LNCaP clone FGC (cell line): ENCODE results near the gene TEX55.

Experiments
- DNase-seq: peaks from one replicate; pipeline ENCODE4 v3.0.0-alpha.2; 2011; ENCODE audit warnings: low read depth
- H3K4me3 ChIP-seq: 2 replicates; pipeline ENCODE4 v1.5.1; 2011; ENCODE audit warnings: mild to moderate bottlenecking, low read depth, low read length, control low read depth
- TF ChIP-seq, protein P1 (sequence below): IDR thresholded peaks from 2 replicates; pipeline ENCODE4 v1.5.1; 2012; ENCODE audit warnings: mild to moderate bottlenecking; ENCODE audit not compliant: control insufficient read depth, insufficient read depth; ENCODE audit errors: extremely low read depth

Gene TEX55

DNA sequence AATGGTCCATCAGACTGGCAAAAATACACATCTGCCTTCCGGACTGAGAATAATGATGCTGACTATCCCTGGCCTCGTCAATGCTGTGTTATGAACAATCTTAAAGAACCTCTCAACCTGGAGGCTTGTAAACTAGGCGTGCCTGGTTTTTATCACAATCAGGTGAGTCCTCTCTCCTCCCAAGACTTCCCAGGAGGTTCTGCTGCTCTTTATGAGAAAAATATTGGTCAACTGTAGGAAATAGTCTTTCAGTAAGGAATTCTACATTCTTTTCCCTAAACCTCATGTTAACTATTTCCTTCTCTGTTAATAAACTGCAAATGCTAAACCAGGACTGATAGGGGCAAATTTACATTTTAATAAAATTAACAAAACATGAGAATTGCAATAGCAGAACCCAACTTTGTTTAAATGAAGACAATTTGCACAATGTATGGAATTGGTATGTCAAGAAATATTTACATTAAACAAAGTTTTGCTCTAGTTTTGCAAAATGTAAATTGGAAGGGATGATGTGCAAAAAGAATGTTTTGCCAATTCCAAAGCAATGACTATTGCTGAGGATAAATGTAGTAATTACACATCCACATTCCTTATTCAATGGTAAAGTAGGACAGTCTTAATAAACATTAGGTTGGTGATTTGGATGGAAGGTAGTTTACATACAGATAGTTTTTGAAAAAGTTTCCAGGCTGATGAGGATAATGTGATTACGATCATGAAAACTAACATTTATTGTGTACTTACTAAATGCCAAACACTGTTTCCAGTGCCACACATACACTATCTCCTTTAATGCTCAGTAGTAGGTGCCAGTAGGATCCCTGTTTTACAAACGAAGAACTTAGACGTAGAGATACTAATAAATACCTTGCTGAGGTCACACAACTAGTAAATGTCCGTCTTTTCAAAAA, 48.5 kb downstream of the TEX55 start:
- no peak for DNase-seq
- no peak overlapping the region for H3K4me3 ChIP-seq
- TF ChIP-seq, protein P1, sequence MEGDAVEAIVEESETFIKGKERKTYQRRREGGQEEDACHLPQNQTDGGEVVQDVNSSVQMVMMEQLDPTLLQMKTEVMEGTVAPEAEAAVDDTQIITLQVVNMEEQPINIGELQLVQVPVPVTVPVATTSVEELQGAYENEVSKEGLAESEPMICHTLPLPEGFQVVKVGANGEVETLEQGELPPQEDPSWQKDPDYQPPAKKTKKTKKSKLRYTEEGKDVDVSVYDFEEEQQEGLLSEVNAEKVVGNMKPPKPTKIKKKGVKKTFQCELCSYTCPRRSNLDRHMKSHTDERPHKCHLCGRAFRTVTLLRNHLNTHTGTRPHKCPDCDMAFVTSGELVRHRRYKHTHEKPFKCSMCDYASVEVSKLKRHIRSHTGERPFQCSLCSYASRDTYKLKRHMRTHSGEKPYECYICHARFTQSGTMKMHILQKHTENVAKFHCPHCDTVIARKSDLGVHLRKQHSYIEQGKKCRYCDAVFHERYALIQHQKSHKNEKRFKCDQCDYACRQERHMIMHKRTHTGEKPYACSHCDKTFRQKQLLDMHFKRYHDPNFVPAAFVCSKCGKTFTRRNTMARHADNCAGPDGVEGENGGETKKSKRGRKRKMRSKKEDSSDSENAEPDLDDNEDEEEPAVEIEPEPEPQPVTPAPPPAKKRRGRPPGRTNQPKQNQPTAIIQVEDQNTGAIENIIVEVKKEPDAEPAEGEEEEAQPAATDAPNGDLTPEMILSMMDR: no peak

DNA sequence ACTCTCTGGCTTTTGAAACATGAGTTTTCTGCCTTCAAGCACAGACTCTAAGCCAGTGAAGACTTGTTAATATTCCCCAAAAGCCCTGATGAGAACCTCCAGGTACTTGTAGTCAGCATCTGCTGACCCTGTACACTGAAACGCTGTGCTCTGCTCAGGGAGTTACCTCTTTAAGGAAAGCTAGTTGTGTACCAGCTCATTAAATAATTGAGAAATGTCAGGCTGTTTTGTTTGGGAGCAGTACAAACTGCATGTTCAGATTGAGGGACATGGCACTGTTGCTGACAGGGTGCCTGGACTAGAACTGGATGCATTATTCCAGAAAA, 49.1 kb downstream of the TEX55 start:
- no peak overlapping the region for H3K4me3 ChIP-seq
- DNase-seq: no peak
- TF ChIP-seq, protein P1: no peak

DNA sequence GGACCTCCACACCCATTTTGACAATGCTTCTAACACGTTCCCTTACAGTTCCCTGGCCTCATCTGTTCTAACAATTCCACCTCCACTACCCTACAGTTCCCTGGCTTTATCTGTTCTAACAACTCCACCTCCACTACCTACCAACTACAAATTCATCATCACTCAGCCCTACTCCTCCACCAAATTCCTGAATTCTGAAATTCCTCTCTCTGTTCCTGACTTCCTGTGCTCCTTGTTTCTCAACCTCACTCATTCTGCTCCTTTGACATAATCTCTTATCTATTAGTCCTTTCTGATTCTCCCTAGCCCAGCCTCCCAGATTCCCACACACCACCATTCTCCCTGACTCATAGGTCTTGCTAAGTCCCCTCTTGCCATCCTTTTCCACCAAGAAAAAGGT, 49.9 kb downstream of the TEX55 start:
- DNase-seq: no peak
- H3K4me3 ChIP-seq: no peak overlapping the region
- TF ChIP-seq, protein P1: no peak
